Parathyroid adenoma (tissue), 2 donors: ENCODE data around the gene EDN1.
"Not testable (repeated sequence)": the region's sequence is repeated elsewhere in the genome, so short reads cannot be mapped to it uniquely, and the experiment has no call there.

Experiments used
- H2AFZ ChIP-seq: fragments of 300-600 bp; sonication (generic); one replicate; pipeline ENCODE4 v1.7.0; 2017; ENCODE audit warnings: antibody characterized with exemption, mild to moderate bottlenecking
- H3K27ac ChIP-seq: fragments of 300-600 bp; sonication (generic); one replicate; pipeline ENCODE4 v1.7.0; 2017
- H3K27me3 ChIP-seq: fragments of 300-600 bp; sonication (generic); one replicate; pipeline ENCODE4 v1.7.0; 2017; ENCODE audit warnings: low read length; ENCODE audit not compliant: control insufficient read depth, insufficient read depth
- H3K36me3 ChIP-seq: fragments of 300-600 bp; sonication (generic); one replicate; pipeline ENCODE4 v1.7.0; 2017; ENCODE audit warnings: low read length; ENCODE audit not compliant: control insufficient read depth, insufficient read depth
- H3K4me1 ChIP-seq: fragments of 300-600 bp; sonication (generic); one replicate; pipeline ENCODE4 v1.7.0; 2017; ENCODE audit warnings: control low read depth
- H3K4me2 ChIP-seq: fragments of 300-600 bp; sonication (generic); one replicate; pipeline ENCODE4 v1.7.0; 2017; ENCODE audit warnings: low read length
- H3K4me3 ChIP-seq: fragments of 300-600 bp; sonication (generic); one replicate; pipeline ENCODE4 v1.7.0; 2017; ENCODE audit warnings: low read depth, low read length
- H3K79me2 ChIP-seq: fragments of 300-600 bp; sonication (generic); one replicate; pipeline ENCODE4 v1.7.0; 2017; ENCODE audit warnings: control low read depth
- H3K9ac ChIP-seq: fragments of 300-600 bp; sonication (generic); one replicate; pipeline ENCODE4 v1.7.0; 2017; ENCODE audit warnings: mild to moderate bottlenecking
- H3K9me3 ChIP-seq: fragments of 300-600 bp; sonication (generic); one replicate; pipeline ENCODE4 v1.7.0; 2017; ENCODE audit warnings: low read length; ENCODE audit not compliant: control insufficient read depth
- CTCF ChIP-seq: fragments of 300-600 bp; sonication (generic); IDR thresholded peaks from one replicate; pipeline ENCODE4 v1.7.0; 2017; ENCODE audit warnings: antibody characterized with exemption, mild to moderate bottlenecking
- donor health status: primary hyperparathyroidism.

EDN1 gene

GRCh38 chr6:12313992-12314589, 23.9 kb downstream of the EDN1 start:
- Histone ChIP-seq H3K4me3 (no peak overlapping the region), H3K9ac (no peak overlapping the region), H3K36me3 (no peaks in the 10 kb centered on the region), H2AFZ (no peak overlapping the region), H3K79me2 (no peaks in the 10 kb centered on the region), H3K4me1 (no peaks in the 10 kb centered on the region), H3K27ac (no peak overlapping the region), H3K4me2 (no peak overlapping the region), H3K9me3 (no peaks in the 10 kb centered on the region), H3K27me3 (no peaks in the 10 kb centered on the region)
- no peak for TF ChIP-seq CTCF

GRCh38 chr6:12314751-12315150, 24.6 kb downstream of the EDN1 start:
- Histone ChIP-seq H2AFZ (no peak overlapping the region), H3K4me2 (no peak overlapping the region), H3K27me3 (no peaks in the 10 kb centered on the region), H3K9ac (no peak overlapping the region), H3K79me2 (no peaks in the 10 kb centered on the region), H3K36me3 (no peaks in the 10 kb centered on the region), H3K4me1 (no peaks in the 10 kb centered on the region), H3K9me3 (no peaks in the 10 kb centered on the region), H3K4me3 (no peak overlapping the region), H3K27ac (no peak overlapping the region)
- no peak for TF ChIP-seq CTCF

- H3K79me2 ChIP-seq: no peaks in the 10 kb centered on the region
- no peaks in the 10 kb centered on the region for H3K27me3 ChIP-seq
- H3K27ac ChIP-seq: no peak overlapping the region
- H3K9ac ChIP-seq: no peak overlapping the region
- H3K4me1 ChIP-seq: no peaks in the 10 kb centered on the region
- no peak overlapping the region for H2AFZ ChIP-seq
- no peak overlapping the region for H3K4me3 ChIP-seq
- no peak for TF ChIP-seq CTCF
- no peak overlapping the region for H3K4me2 ChIP-seq
- H3K36me3 ChIP-seq: no peaks in the 10 kb centered on the region
- H3K9me3 ChIP-seq: no peaks in the 10 kb centered on the region
These were observed 25.3 kb downstream of the EDN1 start for GRCh38 chr6:12315292-12316081.

- Histone ChIP-seq H3K27me3 (no peaks in the 10 kb centered on the region), H3K9me3 (no peaks in the 10 kb centered on the region), H3K79me2 (no peaks in the 10 kb centered on the region), H3K27ac (no peak overlapping the region), H3K9ac (no peak overlapping the region), H3K4me2 (no peak overlapping the region), H3K36me3 (no peaks in the 10 kb centered on the region), H3K4me3 (no peak overlapping the region), H3K4me1 (no peaks in the 10 kb centered on the region), H2AFZ (no peak overlapping the region)
- no peak for TF ChIP-seq CTCF
These were observed 28.6 kb downstream of the EDN1 start for GRCh38 chr6:12318749-12319148.

GRCh38 chr6:12320074-12320473, 29.9 kb downstream of the EDN1 start:
- H3K4me3 ChIP-seq, H3K27me3 ChIP-seq, H3K9me3 ChIP-seq, H3K79me2 ChIP-seq, H3K4me2 ChIP-seq, H3K9ac ChIP-seq, H3K4me1 ChIP-seq, H3K27ac ChIP-seq, H3K36me3 ChIP-seq, H2AFZ ChIP-seq: not testable (repeated sequence)
